ENCODE data around the gene CAPN5.

GRCh38 chr11:77151804-77152509 lies 85.2 kb downstream of the CAPN5 start:
- TF ChIP-seq, protein P1, sequence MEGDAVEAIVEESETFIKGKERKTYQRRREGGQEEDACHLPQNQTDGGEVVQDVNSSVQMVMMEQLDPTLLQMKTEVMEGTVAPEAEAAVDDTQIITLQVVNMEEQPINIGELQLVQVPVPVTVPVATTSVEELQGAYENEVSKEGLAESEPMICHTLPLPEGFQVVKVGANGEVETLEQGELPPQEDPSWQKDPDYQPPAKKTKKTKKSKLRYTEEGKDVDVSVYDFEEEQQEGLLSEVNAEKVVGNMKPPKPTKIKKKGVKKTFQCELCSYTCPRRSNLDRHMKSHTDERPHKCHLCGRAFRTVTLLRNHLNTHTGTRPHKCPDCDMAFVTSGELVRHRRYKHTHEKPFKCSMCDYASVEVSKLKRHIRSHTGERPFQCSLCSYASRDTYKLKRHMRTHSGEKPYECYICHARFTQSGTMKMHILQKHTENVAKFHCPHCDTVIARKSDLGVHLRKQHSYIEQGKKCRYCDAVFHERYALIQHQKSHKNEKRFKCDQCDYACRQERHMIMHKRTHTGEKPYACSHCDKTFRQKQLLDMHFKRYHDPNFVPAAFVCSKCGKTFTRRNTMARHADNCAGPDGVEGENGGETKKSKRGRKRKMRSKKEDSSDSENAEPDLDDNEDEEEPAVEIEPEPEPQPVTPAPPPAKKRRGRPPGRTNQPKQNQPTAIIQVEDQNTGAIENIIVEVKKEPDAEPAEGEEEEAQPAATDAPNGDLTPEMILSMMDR (conservative IDR thresholded peaks at IDR 0.05; ENCODE audit: low read length) = no peak
- no peak for TF ChIP-seq EZH2phosphoT487 (IDR thresholded peaks at IDR 0.05; ENCODE audit: borderline replicate concordance)
